K562 (cell line): ENCODE measurements around the gene PITPNM1. TPM values are rescaled to one million over a fixed set of nuclear protein-coding genes. Genes with fewer than 3 reads are reported as not detected.

ENCODE experiments used
- FOXA3 ChIP-seq, 2 experiments: fragments of 450-650 bp in 1 of 2; sonication (generic) in 1 of 2; formaldehyde crosslinking; IDR thresholded peaks in 1 of 2; conservative IDR thresholded peaks in 1 of 2; 2 replicates each; pipeline versions ENCODE4 v1.4.0 to v1.8.0; 2020 to 2022; ENCODE audit warnings: mild to moderate bottlenecking in 2 of 2, missing genetic modification reagents in 1 of 2
- GMEB1 ChIP-seq: fragments of 250-450 bp; sonication (Bioruptor Pico); IDR thresholded peaks from 2 replicates; pipeline ENCODE4 v1.4.0; 2020; ENCODE audit warnings: mild to moderate bottlenecking
- HDAC2 ChIP-seq: fragments of 450-650 bp; IDR thresholded peaks from 2 replicates; pipeline ENCODE4 v1.6.1; 2016; ENCODE audit warnings: mild to moderate bottlenecking
- MBD1 ChIP-seq: fragments of 250-450 bp; sonication (Bioruptor Pico); IDR thresholded peaks from 2 replicates; pipeline ENCODE4 v1.8.0; 2022; ENCODE audit warnings: inconsistent platforms
- NRF1 ChIP-seq, 2 experiments: fragments of 450-650 bp; IDR thresholded peaks in 1 of 2; conservative IDR thresholded peaks in 1 of 2; 2 replicates each; pipeline ENCODE4 v1.6.1; 2014; ENCODE audit warnings: mild to moderate bottlenecking in 2 of 2
- RBFOX2 ChIP-seq: fragments of 200-400 bp; formaldehyde crosslinking; IDR thresholded peaks from 2 replicates; pipeline ENCODE4 v1.6.1; 2017; ENCODE audit warnings: low read depth, mild to moderate bottlenecking, low read length, moderate library complexity
- RNF219 ChIP-seq: fragments of 250-450 bp; sonication (Bioruptor Pico); IDR thresholded peaks from 2 replicates; pipeline ENCODE4 v1.5.0; 2022; ENCODE audit warnings: mild to moderate bottlenecking
- TBP ChIP-seq: optimal IDR thresholded peaks from 2 replicates; pipeline ENCODE3; 2011; ENCODE audit warnings: low read depth, low read length, improper control_type of control experiment
- TSHZ1 ChIP-seq: fragments of 250-450 bp; sonication (Bioruptor Pico); IDR thresholded peaks from 2 replicates; pipeline ENCODE4 v1.4.0; 2020; ENCODE audit warnings: mild to moderate bottlenecking, moderate library complexity
- USF2 ChIP-seq: sonication (generic); formaldehyde crosslinking; IDR thresholded peaks from 2 replicates; pipeline ENCODE4 v1.5.0; 2020; ENCODE audit warnings: missing genetic modification reagents
- YBX1 ChIP-seq: fragments of 450-650 bp; IDR thresholded peaks from 2 replicates; pipeline ENCODE4 v1.7.1; 2016; ENCODE audit warnings: mild to moderate bottlenecking
- ZBED1 ChIP-seq: IDR thresholded peaks from 2 replicates; pipeline ENCODE4 v1.6.1; 2014
- ZNF143 ChIP-seq: sonication (generic); formaldehyde crosslinking; IDR thresholded peaks from 2 replicates; pipeline ENCODE4 v1.9.0; 2022; ENCODE audit warnings: mild to moderate bottlenecking, missing genetic modification reagents
- ZNF165 ChIP-seq: fragments of 250-450 bp; sonication (Bioruptor Pico); IDR thresholded peaks from 2 replicates; pipeline ENCODE4 v1.4.0; 2020; ENCODE audit warnings: borderline replicate concordance
- ZNF707 ChIP-seq: fragments of 250-450 bp; sonication (Bioruptor Pico); conservative IDR thresholded peaks from 2 replicates; pipeline ENCODE4 v1.8.0; 2022; ENCODE audit warnings: inconsistent platforms, mild to moderate bottlenecking, moderate library complexity
- ZNF766 ChIP-seq: fragments of 200-800 bp; sonication (Bioruptor generic); conservative IDR thresholded peaks from 2 replicates; pipeline ENCODE4 v1.6.1; 2016; ENCODE audit warnings: missing genetic modification characterization, missing compliant biosample characterization
- ZZZ3 ChIP-seq: fragments of 450-650 bp; IDR thresholded peaks from 2 replicates; pipeline ENCODE4 v1.6.1; 2016; ENCODE audit warnings: antibody characterized with exemption, mild to moderate bottlenecking, moderate library complexity
- polyA plus RNA-seq, 8 experiments: library from polyadenylated mRNA; depleted of rRNA in 4 of 8; stranded (reverse) in 5 of 8; unstranded in 3 of 8; fragments of >200 nt; fragmentation: Nextera tagmentation in 2 of 8; fragmentation: Illumina TruSeq in 1 of 8; extraction: Ambion mirVana in 2 of 8; extraction: Trizol in 1 of 8; gene quantifications; 2 replicates each; pipeline versions ENCODE4 v1.2.1 to v1.2.3, GENCODE V29; 2011 to 2014; ENCODE audit warnings: inconsistent platforms in 1 of 8, missing spikeins in 1 of 8
- total RNA-seq, 7 experiments: library from RNA; depleted of rRNA in 6 of 7; stranded (reverse); fragments of >200 nt in 6 of 7; fragmentation: Illumina TruSeq in 2 of 7; extraction: Trizol in 2 of 7; gene quantifications; 2 replicates each; pipeline versions ENCODE4 v1.2.1 to v1.2.3, GENCODE V29; 2011 to 2021; ENCODE audit warnings: low replicate concordance in 1 of 7

Gene PITPNM1
- total and polyA plus RNA-seq, 9 of the 15 experiments (the other 6 are each of a cell fraction or from before 2014, with no cell fraction given) = 0.11 to 53.7 (median 16.0) TPM

- TF ChIP-seq MBD1 (CRISPR knock-in tag) = no peak
- no peak for TF ChIP-seq ZBED1
- no peak for TF ChIP-seq ZNF707 (CRISPR knock-in tag)
- peak; percentile 99 for TF ChIP-seq NRF1 (conservative IDR thresholded peaks at IDR 0.05 in 1 of 2, IDR thresholded peaks at IDR 0.05 in 1 of 2)
- TF ChIP-seq USF2 (CRISPR knock-in tag) = no peak
- TF ChIP-seq FOXA3 (CRISPR knock-in tag; conservative IDR thresholded peaks at IDR 0.05 in 1 of 2, IDR thresholded peaks at IDR 0.05 in 1 of 2) = peak in 1 of 2 experiments; percentile 96; a peak in 2 of 4 replicates
- peak; percentile 64 for TF ChIP-seq ZNF143 (CRISPR knock-in tag)
- peak; percentile 87 for TF ChIP-seq TBP
- TF ChIP-seq ZNF165 (CRISPR knock-in tag) = no peak
- peak; percentile 84 for TF ChIP-seq RBFOX2
- TF ChIP-seq ZZZ3 = 0 out of 2 replicates have a peak, but pooled peaks have one; percentile 31
- TF ChIP-seq ZNF766 (CRISPR knock-in tag) = no peak
- TF ChIP-seq TSHZ1 (CRISPR knock-in tag) = no peak
- TF ChIP-seq YBX1 = no peak
- TF ChIP-seq HDAC2 = peak; percentile 84; the same call in 1 of the 2 replicates
- 0 out of 2 replicates have a peak, but pooled peaks have one; percentile 15 for TF ChIP-seq GMEB1 (CRISPR knock-in tag)
- TF ChIP-seq RNF219 = no peak
These were observed 22.1 kb downstream of the PITPNM1 start, which contains the start of gene AIP (continued) for GRCh38 chr11:67482827-67483798.
